Measurements from ENCODE around the gene FAM83E. TPM values are rescaled to one million over a fixed set of nuclear protein-coding genes. Genes with fewer than 3 reads are reported as not detected.

The FAM83E gene
- total RNA-seq, 1 experiment from 2014 or later, result 5.5 TPM

- H3K9me3 ChIP-seq (ENCODE audit: low read depth, low read length, poor library complexity, severe bottlenecking), result no peaks in the 10 kb centered on the region
- no TSS peak for BruUV-seq (replicated peaks)
- intact Hi-C loops (cut with micrococcal nuclease; ENCODE audit: unreplicated experiment), result no loop called here
- POLR2A ChIA-PET (ENCODE audit: low non-redundant PET), result no interaction called here
- H3K4me3 ChIP-seq (ENCODE audit: low read depth, low read length, poor library complexity, severe bottlenecking), result no peak overlapping the region
- CTCF ChIA-PET, result interaction anchor here (0.7 kb wide), 1 partner anchor 12 kb away, joined by 5 read pairs; no protein-coding TSS in a partner anchor
- H3K27me3 ChIP-seq (replicated peaks; ENCODE audit: insufficient read depth, low read depth, low read length, poor library complexity), result no peaks in the 10 kb centered on the region
- no peak for DNase-seq (ENCODE audit: low spot score)
- no peak overlapping the region for H3K27ac ChIP-seq (ENCODE audit: low read depth, low read length, poor library complexity, severe bottlenecking)
- no peaks in the 10 kb centered on the region for H3K4me1 ChIP-seq (ENCODE audit: insufficient read depth, low read length, poor library complexity, severe bottlenecking)
- no peaks in the 10 kb centered on the region for H3K36me3 ChIP-seq (ENCODE audit: insufficient read depth, low read length, poor library complexity, severe bottlenecking)
- TF ChIP-seq CTCF (conservative IDR thresholded peaks at IDR 0.05; ENCODE audit: low read depth, low read length) (no peak), EZH2 (IDR thresholded peaks at IDR 0.05; ENCODE audit: borderline replicate concordance, low read depth, low read length, poor library complexity, severe bottlenecking) (no peak)
Measured at GRCh38 chr19:48600679-48601417, 14.0 kb downstream of the FAM83E start.

GRCh38 chr19:48598996-48599700 lies 15.7 kb downstream of the FAM83E start:
- H3K27me3 ChIP-seq (replicated peaks; ENCODE audit: insufficient read depth, low read depth, low read length, poor library complexity), result no peaks in the 10 kb centered on the region
- intact Hi-C loops (cut with micrococcal nuclease; ENCODE audit: unreplicated experiment), result no loop called here
- BruUV-seq (replicated peaks), result no TSS peak
- no peaks in the 10 kb centered on the region for H3K36me3 ChIP-seq (ENCODE audit: insufficient read depth, low read length, poor library complexity, severe bottlenecking)
- ChIA-PET POLR2A (ENCODE audit: low non-redundant PET) (no interaction called here), CTCF (no interaction called here)
- H3K4me1 ChIP-seq (ENCODE audit: insufficient read depth, low read length, poor library complexity, severe bottlenecking), result no peaks in the 10 kb centered on the region
- no peak overlapping the region for H3K27ac ChIP-seq (ENCODE audit: low read depth, low read length, poor library complexity, severe bottlenecking)
- TF ChIP-seq CTCF (conservative IDR thresholded peaks at IDR 0.05; ENCODE audit: low read depth, low read length) (no peak), EZH2 (IDR thresholded peaks at IDR 0.05; ENCODE audit: borderline replicate concordance, low read depth, low read length, poor library complexity, severe bottlenecking) (no peak)
- no peak overlapping the region for H3K4me3 ChIP-seq (ENCODE audit: low read depth, low read length, poor library complexity, severe bottlenecking)
- no peaks in the 10 kb centered on the region for H3K9me3 ChIP-seq (ENCODE audit: low read depth, low read length, poor library complexity, severe bottlenecking)
- DNase-seq (ENCODE audit: low spot score), result no peak

- Histone ChIP-seq H3K4me3 (ENCODE audit: low read depth, low read length, poor library complexity, severe bottlenecking) (no peak overlapping the region), H3K27me3 (replicated peaks; ENCODE audit: insufficient read depth, low read depth, low read length, poor library complexity) (no peaks in the 10 kb centered on the region), H3K4me1 (ENCODE audit: insufficient read depth, low read length, poor library complexity, severe bottlenecking) (no peaks in the 10 kb centered on the region), H3K36me3 (ENCODE audit: insufficient read depth, low read length, poor library complexity, severe bottlenecking) (no peaks in the 10 kb centered on the region), H3K9me3 (ENCODE audit: low read depth, low read length, poor library complexity, severe bottlenecking) (no peaks in the 10 kb centered on the region), H3K27ac (ENCODE audit: low read depth, low read length, poor library complexity, severe bottlenecking) (no peak overlapping the region)
- DNase-seq (ENCODE audit: low spot score), result no peak
- POLR2A ChIA-PET (ENCODE audit: low non-redundant PET), result no interaction called here
- no TSS peak for BruUV-seq (replicated peaks)
- intact Hi-C loops (cut with micrococcal nuclease; ENCODE audit: unreplicated experiment), result no loop called here
- TF ChIP-seq CTCF (conservative IDR thresholded peaks at IDR 0.05; ENCODE audit: low read depth, low read length) (no peak), EZH2 (IDR thresholded peaks at IDR 0.05; ENCODE audit: borderline replicate concordance, low read depth, low read length, poor library complexity, severe bottlenecking) (no peak)
- CTCF ChIA-PET, result no interaction called here
Measured at GRCh38 chr19:48596679-48597465, 18.0 kb downstream of the FAM83E start.

Measured in A673 (cell line).